KOPT-K1 (cell line): ENCODE data around the gene A2ML1.
"Not testable (repeated sequence)": the region's sequence is repeated elsewhere in the genome, so short reads cannot be mapped to it uniquely, and the experiment has no call there.

Experiments
- H3K27ac ChIP-seq: fragments of 200-600 bp; sonication (generic); 2 replicates; pipeline ENCODE4 v1.5.1; 2016; ENCODE audit warnings: antibody characterized with exemption, mild to moderate bottlenecking, low read depth, low read length; ENCODE audit not compliant: poor library complexity, severe bottlenecking
- H3K36me3 ChIP-seq: fragments of 200-600 bp; sonication (generic); 2 replicates; pipeline ENCODE4 v1.5.1; 2017; ENCODE audit warnings: antibody characterized with exemption, mild to moderate bottlenecking, low read length, moderate library complexity; ENCODE audit not compliant: insufficient read depth
- H3K9me3 ChIP-seq: fragments of 200-600 bp; sonication (generic); 2 replicates; pipeline ENCODE4 v1.5.1; 2017; ENCODE audit warnings: antibody characterized with exemption, low read length, mild to moderate bottlenecking; ENCODE audit not compliant: insufficient read depth, poor library complexity, severe bottlenecking

Gene A2ML1

DNA sequence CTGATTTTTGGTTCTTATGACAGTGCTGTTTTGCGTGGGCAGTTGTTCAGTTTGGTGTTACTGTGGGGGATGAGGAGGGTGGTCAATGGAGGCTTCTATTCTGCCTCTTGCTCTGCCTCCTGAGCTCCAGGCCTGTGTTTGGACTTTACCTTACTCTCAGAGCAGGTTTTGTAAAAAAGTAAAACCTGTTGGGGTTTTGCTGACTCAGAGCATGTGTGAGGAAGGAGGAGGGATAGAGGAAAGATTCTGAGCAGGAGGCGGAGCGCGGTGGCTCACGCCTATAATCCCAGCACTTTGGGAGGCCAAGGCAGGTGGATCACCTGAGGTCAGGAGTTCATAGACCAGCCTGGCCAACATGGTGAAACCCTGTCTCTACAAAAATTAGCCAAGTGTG, 6.7 kb downstream of the A2ML1 start:
- Histone ChIP-seq H3K36me3 (no peaks in the 10 kb centered on the region), H3K9me3 (no peaks in the 10 kb centered on the region), H3K27ac (no peak overlapping the region)

DNA sequence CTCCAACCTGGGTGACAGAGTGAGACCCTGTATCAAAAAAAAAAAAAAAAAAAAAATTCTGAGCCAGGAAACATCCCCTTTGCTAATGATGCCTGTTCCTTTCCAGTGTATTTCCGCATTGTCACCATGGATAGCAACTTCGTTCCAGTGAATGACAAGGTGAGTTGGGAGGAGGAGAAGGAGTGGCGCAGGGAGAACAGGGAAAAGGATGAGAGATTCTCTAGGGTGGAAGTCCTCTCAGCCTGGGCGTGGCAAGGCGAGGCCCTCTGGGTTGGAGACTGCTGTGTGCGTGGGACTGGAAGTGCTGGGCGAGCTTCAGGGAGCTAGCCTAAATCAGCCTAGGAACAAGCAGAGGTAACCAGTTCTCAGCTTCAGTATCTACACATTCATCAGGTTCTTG, 7.2 kb downstream of the A2ML1 start:
- Histone ChIP-seq H3K27ac (no peak overlapping the region), H3K9me3 (no peaks in the 10 kb centered on the region), H3K36me3 (no peaks in the 10 kb centered on the region)

DNA sequence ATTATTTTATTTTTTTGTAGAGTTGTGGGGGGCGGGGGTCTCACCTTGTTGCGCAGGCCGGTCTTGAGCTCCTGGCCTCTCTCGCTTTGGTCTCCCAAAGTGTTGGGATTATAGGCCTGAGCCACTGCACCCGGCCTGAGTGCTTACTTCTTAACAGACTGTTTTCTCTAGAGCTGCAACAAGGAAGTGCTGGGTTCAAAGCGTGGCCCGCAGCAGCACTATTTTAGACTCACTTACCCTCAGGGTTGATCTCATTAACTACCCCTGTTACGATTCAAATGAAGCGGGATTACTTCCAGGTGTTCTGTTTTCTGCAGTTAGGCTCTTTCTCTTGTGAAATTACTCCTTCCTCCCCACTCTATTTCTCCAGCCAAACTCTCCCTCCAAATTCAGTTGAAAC, 8.7 kb downstream of the A2ML1 start:
- Histone ChIP-seq H3K27ac (no peak overlapping the region), H3K36me3 (no peaks in the 10 kb centered on the region), H3K9me3 (no peaks in the 10 kb centered on the region)

DNA sequence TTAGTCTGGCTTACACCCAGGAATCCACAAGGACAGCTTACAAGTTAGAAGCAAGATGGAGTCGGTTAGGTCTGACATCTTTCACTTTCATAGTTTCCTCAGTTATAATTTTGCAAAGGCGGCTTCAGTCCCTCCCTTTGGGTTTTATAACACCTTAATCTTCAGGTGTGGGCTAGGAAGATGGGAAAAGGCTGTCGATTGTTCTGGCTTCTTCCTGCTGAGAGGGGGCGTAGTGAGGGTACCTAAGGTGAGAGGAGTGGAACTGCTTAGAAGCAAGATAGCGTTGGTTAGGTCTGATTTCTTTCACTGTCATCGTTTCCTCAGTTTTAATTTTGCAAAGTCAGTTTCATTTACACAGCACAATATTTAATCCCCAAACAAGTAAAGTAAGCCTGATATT, 10.1 kb downstream of the A2ML1 start:
- H3K27ac ChIP-seq = no peak overlapping the region
- H3K36me3 ChIP-seq = no peaks in the 10 kb centered on the region
- no peaks in the 10 kb centered on the region for H3K9me3 ChIP-seq

DNA sequence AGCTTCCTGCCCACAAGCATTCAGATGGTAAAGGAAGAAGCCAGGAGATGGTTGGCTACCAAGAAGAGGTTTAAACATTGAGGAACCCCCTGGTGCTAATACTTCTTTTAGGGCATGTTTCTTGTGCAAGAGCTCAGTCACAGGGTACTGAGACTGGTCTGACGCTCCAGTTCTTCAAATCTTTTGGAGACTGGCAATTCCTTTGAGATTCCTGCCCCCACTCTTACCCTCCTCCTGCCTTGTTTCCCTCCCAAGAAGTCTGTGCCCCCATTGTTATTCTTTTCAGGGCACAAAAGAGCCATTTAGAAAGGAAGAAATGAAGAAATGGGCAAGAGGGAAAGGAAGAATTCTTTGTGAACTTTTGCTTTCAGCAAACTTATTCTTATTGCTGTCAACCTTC, 11.8 kb downstream of the A2ML1 start:
- H3K27ac ChIP-seq = no peak overlapping the region
- no peaks in the 10 kb centered on the region for H3K9me3 ChIP-seq

DNA sequence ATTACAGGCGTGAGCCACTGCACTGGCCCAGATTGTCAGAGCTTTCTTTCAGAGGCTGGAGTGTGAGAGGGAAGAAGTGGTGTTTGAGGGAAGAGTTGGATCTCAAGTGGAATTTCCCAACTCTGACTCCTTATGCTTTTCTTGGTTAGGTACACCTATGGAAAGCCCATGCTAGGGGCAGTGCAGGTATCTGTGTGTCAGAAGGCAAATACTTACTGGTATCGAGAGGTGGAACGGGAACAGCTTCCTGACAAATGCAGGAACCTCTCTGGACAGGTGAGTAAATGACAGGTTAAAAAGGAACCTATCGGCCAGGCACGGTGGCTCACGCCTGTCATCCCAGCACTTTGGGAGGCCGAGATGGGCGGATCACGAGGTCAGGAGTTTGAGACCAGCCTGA, 14.9 kb downstream of the A2ML1 start:
- Histone ChIP-seq H3K9me3 (no peaks in the 10 kb centered on the region), H3K27ac (no peak overlapping the region), H3K36me3 (no peaks in the 10 kb centered on the region)

More for the DNA sequence above, 11.8 kb downstream of the A2ML1 start:
- H3K36me3 ChIP-seq = no peaks in the 10 kb centered on the region

DNA sequence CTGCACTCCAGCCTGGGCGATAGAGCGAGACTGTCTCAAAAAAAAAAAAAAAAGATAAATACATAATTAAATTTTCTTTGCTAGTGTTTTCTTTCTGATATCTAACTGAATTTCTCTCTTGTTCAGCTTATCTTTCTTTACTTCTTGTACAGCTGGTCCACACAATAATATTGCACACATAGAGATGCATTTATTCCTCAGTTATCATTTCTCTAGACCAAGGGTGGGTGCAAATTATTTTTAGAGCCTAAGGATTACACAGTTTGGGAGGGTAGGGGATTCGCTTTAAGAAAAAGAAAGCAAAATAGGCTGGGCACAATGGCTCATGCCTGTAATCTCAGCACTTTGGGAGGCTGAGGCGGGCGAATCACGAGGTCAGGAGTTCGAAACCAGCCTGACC, 17.9 kb downstream of the A2ML1 start:
- Histone ChIP-seq H3K9me3 (no peaks in the 10 kb centered on the region), H3K27ac (no peak overlapping the region), H3K36me3 (no peaks in the 10 kb centered on the region)

DNA sequence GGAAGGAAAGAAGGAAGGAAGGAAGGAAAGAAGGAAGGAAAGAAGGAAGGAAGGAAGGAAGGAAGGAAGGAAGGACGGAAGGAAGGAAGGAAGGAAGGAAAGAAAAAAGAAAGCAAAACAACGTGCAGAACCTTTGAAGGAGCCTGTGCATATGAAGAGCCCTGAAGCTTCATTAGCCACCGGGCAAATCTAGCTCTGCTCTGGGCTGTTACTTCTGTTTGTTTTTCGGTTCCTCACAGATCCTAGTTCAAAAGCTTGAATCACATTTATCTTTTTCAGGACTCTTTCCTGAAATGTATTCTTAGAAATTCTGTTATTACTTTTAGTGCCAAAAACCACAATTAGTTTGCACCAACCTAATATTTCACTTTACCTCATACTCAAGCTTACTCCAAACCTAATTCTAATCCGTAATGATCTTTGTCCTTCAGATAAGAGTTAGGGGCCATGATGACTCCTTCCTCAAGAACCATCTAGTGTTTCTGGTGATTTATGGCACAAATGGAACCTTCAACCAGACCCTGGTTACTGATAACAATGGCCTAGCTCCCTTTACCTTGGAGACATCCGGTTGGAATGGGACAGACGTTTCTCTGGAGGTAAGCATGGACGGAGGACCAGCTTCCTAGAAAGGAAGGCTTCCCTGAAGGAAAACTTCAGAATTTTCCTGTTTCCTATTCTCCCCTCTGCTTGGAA, 18.7 kb downstream of the A2ML1 start:
- no peaks in the 10 kb centered on the region for H3K9me3 ChIP-seq
- no peak overlapping the region for H3K27ac ChIP-seq
- H3K36me3 ChIP-seq = no peaks in the 10 kb centered on the region

DNA sequence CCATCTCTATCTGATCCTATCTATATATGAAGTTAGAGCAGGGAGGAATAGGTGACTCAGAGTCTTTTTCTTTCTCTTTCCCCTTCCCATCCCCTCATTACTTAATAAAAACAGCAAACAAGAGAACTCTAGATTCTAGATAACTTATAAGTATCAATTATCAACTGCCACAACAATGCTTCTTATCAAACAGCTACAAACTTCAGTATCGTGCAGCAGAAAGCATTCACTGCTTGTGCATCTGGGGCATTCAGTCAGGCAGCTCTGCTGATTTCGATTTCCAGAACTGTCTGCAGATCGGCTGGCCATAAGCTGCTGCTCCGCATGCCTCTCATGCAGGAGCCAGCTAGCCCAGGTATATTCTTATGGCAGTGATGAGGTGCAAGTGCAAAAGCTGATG, 19.4 kb downstream of the A2ML1 start:
- H3K9me3 ChIP-seq = no peaks in the 10 kb centered on the region
- H3K36me3 ChIP-seq = no peaks in the 10 kb centered on the region
- H3K27ac ChIP-seq = no peak overlapping the region

DNA sequence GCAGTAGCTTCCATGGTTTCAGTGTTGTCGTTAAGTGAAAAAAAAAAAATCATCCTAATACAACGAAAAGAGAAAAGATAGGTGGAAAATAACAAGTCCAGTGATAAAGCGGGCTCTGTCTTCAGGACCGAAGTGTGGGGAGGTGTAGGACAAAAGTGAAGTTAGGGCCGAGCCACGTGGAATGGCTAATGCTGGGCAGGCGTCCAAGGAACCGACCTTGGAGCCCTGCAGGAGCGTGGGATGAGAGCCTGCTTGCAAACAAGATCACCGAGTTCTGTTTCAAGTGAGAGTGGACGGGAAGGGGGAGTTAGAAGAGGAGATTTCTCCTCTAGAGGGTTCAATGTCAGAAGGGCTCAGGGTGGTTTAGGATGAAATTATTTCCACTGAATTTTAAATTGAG, 22.2 kb downstream of the A2ML1 start:
- Histone ChIP-seq H3K9me3 (no peaks in the 10 kb centered on the region), H3K36me3 (no peaks in the 10 kb centered on the region), H3K27ac (no peak overlapping the region)

DNA sequence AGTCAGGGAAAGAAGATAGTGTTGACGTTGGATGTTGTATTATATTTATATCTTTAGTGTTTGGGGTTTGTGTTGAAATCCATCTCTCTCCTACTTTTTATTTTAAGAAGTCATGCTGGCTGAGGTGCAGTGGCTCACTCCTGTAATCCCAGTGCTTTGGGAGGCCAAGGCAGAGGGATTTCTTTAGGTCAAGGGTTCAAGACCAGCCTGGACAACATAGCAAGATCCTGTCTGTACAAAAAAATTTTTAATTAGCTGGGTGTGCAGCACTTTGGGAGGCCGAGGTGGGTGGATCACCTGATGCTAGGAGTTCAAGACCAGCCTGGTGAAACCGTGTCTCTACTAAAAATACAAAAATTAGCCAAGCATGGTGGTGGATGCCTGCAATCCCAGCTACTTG, 23.9 kb downstream of the A2ML1 start:
- Histone ChIP-seq H3K27ac (no peak overlapping the region), H3K36me3 (no peaks in the 10 kb centered on the region), H3K9me3 (no peaks in the 10 kb centered on the region)

DNA sequence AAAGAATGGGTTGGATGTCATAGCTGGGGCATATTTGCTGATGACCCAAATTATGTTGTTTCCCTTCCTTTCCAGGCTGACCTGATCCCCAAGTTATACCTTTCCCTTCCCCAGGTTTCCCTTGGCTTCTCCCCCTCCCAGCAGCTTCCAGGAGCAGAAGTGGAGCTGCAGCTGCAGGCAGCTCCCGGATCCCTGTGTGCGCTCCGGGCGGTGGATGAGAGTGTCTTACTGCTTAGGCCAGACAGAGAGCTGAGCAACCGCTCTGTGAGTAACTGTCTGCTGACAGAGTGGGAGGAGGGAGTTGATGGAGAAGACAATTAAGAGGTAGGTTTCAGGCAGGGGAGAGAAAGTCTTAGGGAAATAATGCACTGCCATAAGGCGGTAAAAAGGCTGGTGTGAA, 25.0 kb downstream of the A2ML1 start:
- H3K27ac ChIP-seq = no peak overlapping the region
- no peaks in the 10 kb centered on the region for H3K36me3 ChIP-seq
- no peaks in the 10 kb centered on the region for H3K9me3 ChIP-seq

DNA sequence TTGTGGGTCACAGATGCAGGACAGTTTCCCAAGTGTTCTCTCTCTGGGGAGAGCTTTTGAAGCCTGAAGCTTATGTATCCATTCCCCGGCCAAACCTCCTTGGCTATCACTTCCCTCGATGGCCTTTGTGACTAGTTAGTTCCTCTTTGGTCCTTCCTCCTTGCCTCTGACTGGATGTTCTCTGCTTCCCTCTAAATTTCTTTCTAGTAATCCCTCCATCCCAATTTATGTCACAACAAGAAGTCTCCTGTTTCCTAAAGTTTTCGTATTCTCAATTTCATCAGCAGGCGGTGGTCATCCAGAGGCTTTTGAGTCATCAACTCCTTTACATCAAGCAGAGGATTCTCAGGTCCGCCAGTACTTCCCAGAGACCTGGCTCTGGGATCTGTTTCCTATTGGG, 27.5 kb downstream of the A2ML1 start:
- Histone ChIP-seq H3K9me3 (no peaks in the 10 kb centered on the region), H3K36me3 (no peaks in the 10 kb centered on the region), H3K27ac (no peak overlapping the region)

DNA sequence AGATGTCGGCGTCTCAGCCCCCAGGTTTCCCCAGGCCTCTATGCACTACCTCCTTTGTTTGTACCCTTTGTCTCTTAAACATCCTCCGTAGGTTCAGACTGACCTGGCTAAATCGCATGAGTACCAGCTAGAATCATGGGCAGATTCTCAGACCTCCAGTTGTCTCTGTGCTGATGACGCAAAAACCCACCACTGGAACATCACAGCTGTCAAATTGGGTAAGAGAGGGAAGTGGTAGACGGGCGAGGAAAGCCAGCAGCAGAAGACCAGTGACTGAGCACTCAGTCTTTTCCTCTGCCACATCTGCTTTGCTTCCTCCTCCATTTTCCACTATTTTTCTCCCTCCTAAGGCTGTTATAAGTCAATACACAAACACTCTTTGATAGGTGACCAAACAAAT, 29.7 kb downstream of the A2ML1 start:
- Histone ChIP-seq H3K9me3 (no peaks in the 10 kb centered on the region), H3K36me3 (no peaks in the 10 kb centered on the region), H3K27ac (no peak overlapping the region)

DNA sequence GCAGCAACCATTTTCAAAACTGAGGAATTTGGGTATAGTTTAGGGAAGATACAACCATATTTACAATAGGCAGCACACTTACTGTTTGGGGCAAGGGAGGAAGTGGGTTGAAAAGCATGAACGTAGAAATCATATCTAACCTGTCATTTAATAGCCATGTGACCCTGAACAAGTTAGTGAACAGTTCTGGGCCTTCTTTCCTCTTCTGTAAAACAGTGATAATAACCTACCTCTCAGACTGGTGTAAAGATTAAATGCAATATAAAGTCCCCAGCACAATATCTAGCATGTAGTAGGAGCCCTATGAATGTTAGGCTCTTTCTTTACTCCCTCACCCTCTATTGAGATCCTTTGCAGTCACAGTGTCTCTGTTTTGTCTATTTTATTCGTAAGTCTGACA, 33.5 kb downstream of the A2ML1 start:
- Histone ChIP-seq H3K9me3 (no peaks in the 10 kb centered on the region), H3K27ac (no peak overlapping the region), H3K36me3 (no peaks in the 10 kb centered on the region)

DNA sequence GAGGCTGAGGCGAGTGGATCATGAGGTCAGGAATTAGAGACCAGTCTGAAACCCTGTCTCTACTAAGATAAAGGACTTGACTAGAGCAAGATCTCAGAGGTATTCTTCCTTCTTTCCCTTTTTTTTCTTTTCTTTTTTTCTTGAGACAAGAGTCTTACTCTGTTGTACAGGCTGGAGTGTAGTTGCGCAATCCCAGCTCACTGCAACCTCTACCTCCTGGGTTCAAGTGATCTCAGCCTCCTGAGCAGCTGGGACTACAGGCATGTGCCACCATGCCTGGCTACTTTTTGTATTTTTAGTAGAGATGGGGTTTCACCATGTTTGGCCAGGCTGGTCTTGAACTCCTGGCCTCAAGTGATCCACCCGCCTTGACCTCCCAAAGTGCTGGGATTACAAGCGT, 37.0 kb downstream of the A2ML1 start:
- not testable (repeated sequence) for H3K9me3 ChIP-seq, H3K27ac ChIP-seq, H3K36me3 ChIP-seq
